Brain microvascular endothelial cell (primary cell): ENCODE data around the gene CFAP99.

Experiments
- DNase-seq: peaks from one replicate; pipeline ENCODE4 v3.0.0-alpha.2; 2020
- H3K27ac ChIP-seq: fragments of 250-450 bp; sonication (Bioruptor Pico); 2 replicates; pipeline ENCODE4 v1.5.1; 2020; ENCODE audit warnings: mild to moderate bottlenecking, moderate library complexity
- H3K27me3 ChIP-seq: fragments of 250-450 bp; sonication (Bioruptor Pico); replicated peaks from 2 replicates; pipeline ENCODE4 v1.5.1; 2020; ENCODE audit warnings: mild to moderate bottlenecking
- H3K36me3 ChIP-seq: fragments of 250-450 bp; sonication (Bioruptor Pico); replicated peaks from 2 replicates; pipeline ENCODE4 v1.5.1; 2020; ENCODE audit warnings: mild to moderate bottlenecking
- H3K4me3 ChIP-seq: 2 replicates; pipeline ENCODE4 v1.5.1; 2011; ENCODE audit warnings: low read depth, mild to moderate bottlenecking, control low read depth, low read length, moderate library complexity
- CTCF ChIP-seq: IDR thresholded peaks from 2 replicates; pipeline ENCODE4 v1.5.1; 2011; ENCODE audit warnings: low read depth, mild to moderate bottlenecking, moderate library complexity, low read length, control low read depth, inconsistent platforms; ENCODE audit errors: missing control alignments
- in situ Hi-C: cut with HindIII; loops from 2 replicates; pipeline ENCODE4 v1.10.0; 2017; ENCODE audit warnings: low sequenced_read_pairs, low pct_ligation_motif_present

Gene CFAP99

GRCh38 chr4:2443061-2443730 lies 24.4 kb downstream of the CFAP99 start:
- no peaks in the 10 kb centered on the region for H3K36me3 ChIP-seq
- H3K4me3 ChIP-seq: no peak overlapping the region
- H3K27ac ChIP-seq: no peak overlapping the region
- no peaks in the 10 kb centered on the region for H3K27me3 ChIP-seq
- in situ Hi-C loops: no loop called here
- no peak for TF ChIP-seq CTCF
- no peak for DNase-seq

- no peak for DNase-seq
- no peak overlapping the region for H3K4me3 ChIP-seq
- no peaks in the 10 kb centered on the region for H3K27me3 ChIP-seq
- TF ChIP-seq CTCF: no peak
- no peak overlapping the region for H3K27ac ChIP-seq
- in situ Hi-C loops: no loop called here
- H3K36me3 ChIP-seq: no peaks in the 10 kb centered on the region
Observed at GRCh38 chr4:2443956-2444740, 25.4 kb downstream of the CFAP99 start.

- in situ Hi-C loops: no loop called here
- DNase-seq: no peak
- no peaks in the 10 kb centered on the region for H3K27me3 ChIP-seq
Observed at GRCh38 chr4:2445130-2445529, 26.4 kb downstream of the CFAP99 start.

GRCh38 chr4:2445571-2445970 lies 26.8 kb downstream of the CFAP99 start:
- no peak for TF ChIP-seq CTCF
- DNase-seq: no peak
- no peaks in the 10 kb centered on the region for H3K36me3 ChIP-seq
- H3K27ac ChIP-seq: no peak overlapping the region
- no peak overlapping the region for H3K4me3 ChIP-seq
- in situ Hi-C loops: no loop called here
- H3K27me3 ChIP-seq: no peaks in the 10 kb centered on the region

More at GRCh38 chr4:2445130-2445529, 26.4 kb downstream of the CFAP99 start:
- H3K27ac ChIP-seq: no peak overlapping the region
- TF ChIP-seq CTCF: no peak
- no peak overlapping the region for H3K4me3 ChIP-seq
- no peaks in the 10 kb centered on the region for H3K36me3 ChIP-seq

GRCh38 chr4:2446656-2447564 lies 28.2 kb downstream of the CFAP99 start:
- TF ChIP-seq CTCF: no peak
- Histone ChIP-seq H3K27me3 (no peaks in the 10 kb centered on the region), H3K4me3 (no peak overlapping the region), H3K27ac (no peak overlapping the region), H3K36me3 (no peaks in the 10 kb centered on the region)
- DNase-seq: no peak
- in situ Hi-C loops: no loop called here
